Neural progenitor cell (in vitro differentiated cells): Measurements from ENCODE around the gene ZNF836. TPM values are rescaled to one million over a fixed set of nuclear protein-coding genes. Genes with fewer than 3 reads are reported as not detected.

Experiments
- DNase-seq: peaks from one replicate; pipeline ENCODE4 v3.0.0-alpha.2; 2016; ENCODE audit warnings: low spot score
- H2AFZ ChIP-seq: fragments of 200-600 bp; sonication (generic); replicated peaks from 2 replicates; pipeline ENCODE4 v1.6.1; 2016; ENCODE audit warnings: antibody characterized with exemption
- H3F3A ChIP-seq: fragments of 200-600 bp; sonication (generic); 2 replicates; pipeline ENCODE4 v1.6.1; 2016; ENCODE audit warnings: antibody characterized with exemption, low read depth
- H3K27ac ChIP-seq: fragments of 200-600 bp; sonication (generic); 2 replicates; pipeline ENCODE4 v1.5.1; 2016; ENCODE audit warnings: mild to moderate bottlenecking
- H3K27me3 ChIP-seq: fragments of 200-600 bp; sonication (generic); 2 replicates; pipeline ENCODE4 v1.6.1; 2016; ENCODE audit warnings: mild to moderate bottlenecking, moderate library complexity
- H3K36me3 ChIP-seq: fragments of 200-600 bp; sonication (generic); 2 replicates; pipeline ENCODE4 v1.5.1; 2016
- H3K4me1 ChIP-seq: fragments of 200-600 bp; sonication (generic); 2 replicates; pipeline ENCODE4 v1.6.1; 2016; ENCODE audit warnings: mixed run types
- H3K4me2 ChIP-seq: fragments of 200-600 bp; sonication (generic); 2 replicates; pipeline ENCODE4 v1.6.1; 2016
- H3K4me3 ChIP-seq: fragments of 200-600 bp; sonication (generic); 2 replicates; pipeline ENCODE4 v1.5.1; 2016
- H3K79me2 ChIP-seq: fragments of 200-600 bp; sonication (generic); 2 replicates; pipeline ENCODE4 v1.6.1; 2016; ENCODE audit warnings: low read depth
- H3K9ac ChIP-seq: fragments of 200-600 bp; sonication (generic); 2 replicates; pipeline ENCODE4 v1.6.1; 2016
- H3K9me3 ChIP-seq: fragments of 200-600 bp; sonication (generic); 2 replicates; pipeline ENCODE4 v1.5.1; 2016; ENCODE audit warnings: low read depth
- H4K20me1 ChIP-seq: fragments of 200-600 bp; sonication (generic); 2 replicates; pipeline ENCODE4 v1.6.1; 2016; ENCODE audit warnings: low read depth
- H3K27ac Mint-ChIP-seq: 3 replicates; pipeline ENCODE4 v1.8.0; 2021; ENCODE audit warnings: mixed read lengths
- H3K27me3 Mint-ChIP-seq: 2 replicates; pipeline ENCODE4 v1.8.0; 2022; ENCODE audit warnings: low read depth, mild to moderate bottlenecking, inconsistent platforms, moderate library complexity, mixed read lengths; ENCODE audit not compliant: insufficient read depth
- H3K36me3 Mint-ChIP-seq: 3 replicates; pipeline ENCODE4 v1.8.0; 2021; ENCODE audit warnings: mixed read lengths
- H3K4me1 Mint-ChIP-seq: 3 replicates; pipeline ENCODE4 v1.8.0; 2021; ENCODE audit warnings: mixed read lengths
- H3K4me3 Mint-ChIP-seq: 3 replicates; pipeline ENCODE4 v1.8.0; 2021; ENCODE audit warnings: mild to moderate bottlenecking, moderate library complexity, mixed read lengths
- H3K9me3 Mint-ChIP-seq: 3 replicates; pipeline ENCODE4 v1.8.0; 2020; ENCODE audit warnings: mixed read lengths
- EZH2 ChIP-seq: fragments of 200-600 bp; sonication (generic); IDR thresholded peaks from 2 replicates; pipeline ENCODE4 v1.6.1; 2017; ENCODE audit warnings: antibody characterized with exemption, mild to moderate bottlenecking, moderate library complexity
- EZH2phosphoT487 ChIP-seq: fragments of 200-600 bp; sonication (generic); IDR thresholded peaks from 2 replicates; pipeline ENCODE4 v1.6.1; 2017; ENCODE audit warnings: antibody characterized with exemption
- small RNA-seq: library from RNA; depleted of rRNA; stranded (forward); fragments of <200 nt; gene quantifications from one replicate; pipeline ENCODE3, GENCODE V24; 2015
- total RNA-seq: library from RNA; depleted of rRNA; stranded (reverse); fragments of >200 nt; gene quantifications from 2 replicates; pipeline ENCODE4 v1.2.3, GENCODE V29; 2015; ENCODE audit warnings: low replicate concordance
- TF ChIP-seq, protein P1 (sequence below): fragments of 200-600 bp; sonication (generic); IDR thresholded peaks from 2 replicates; pipeline ENCODE4 v1.5.1; 2017; ENCODE audit warnings: antibody characterized with exemption, mild to moderate bottlenecking

ZNF836 gene
- total RNA-seq, 1 donor from 2014 or later: 8.3 TPM

DNA sequence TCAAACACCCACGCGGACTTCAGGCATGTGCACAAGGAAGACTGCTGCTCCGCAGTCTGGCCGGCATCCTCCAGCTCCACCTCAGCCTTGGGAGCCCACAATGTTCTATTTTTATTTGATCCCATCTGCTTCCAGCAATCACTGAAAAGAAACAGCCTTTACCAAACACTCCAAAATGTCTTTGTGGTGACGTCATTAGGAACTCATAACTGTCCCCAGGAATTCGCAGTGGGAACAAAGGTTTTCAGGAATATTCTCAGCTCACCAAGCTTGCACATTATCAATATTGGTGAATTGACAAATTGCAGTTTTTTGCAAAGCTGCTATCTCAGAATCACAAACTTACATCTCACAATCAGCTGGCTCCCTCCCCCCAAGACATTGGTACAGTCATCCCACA is 60.6 kb downstream of the ZNF836 start:
- H3K27ac ChIP-seq: no peak overlapping the region
- Mint-ChIP-seq H3K27me3 (peaks cover 2% of the 10 kb centered on the region), H3K27ac (no peak overlapping the region), H3K36me3 (peaks cover 27% of the 10 kb centered on the region), H3K4me3 (no peak overlapping the region), H3K9me3 (peaks cover 82% of the 10 kb centered on the region), H3K4me1 (no peaks in the 10 kb centered on the region)
- H3K9me3 ChIP-seq: peaks cover 60% of the 10 kb centered on the region
- H3K4me1 ChIP-seq: no peaks in the 10 kb centered on the region
- H3K9ac ChIP-seq: no peak overlapping the region
- no peak for DNase-seq
- no peak overlapping the region for H3K4me2 ChIP-seq
- H3K27me3 ChIP-seq: no peaks in the 10 kb centered on the region
- no peaks in the 10 kb centered on the region for H3K79me2 ChIP-seq
- peaks cover 14% of the 10 kb centered on the region for H3F3A ChIP-seq
- no peak overlapping the region for H3K4me3 ChIP-seq
- H4K20me1 ChIP-seq: no peaks in the 10 kb centered on the region
- TF ChIP-seq EZH2 (no peak), EZH2phosphoT487 (no peak)
- TF ChIP-seq, protein P1, sequence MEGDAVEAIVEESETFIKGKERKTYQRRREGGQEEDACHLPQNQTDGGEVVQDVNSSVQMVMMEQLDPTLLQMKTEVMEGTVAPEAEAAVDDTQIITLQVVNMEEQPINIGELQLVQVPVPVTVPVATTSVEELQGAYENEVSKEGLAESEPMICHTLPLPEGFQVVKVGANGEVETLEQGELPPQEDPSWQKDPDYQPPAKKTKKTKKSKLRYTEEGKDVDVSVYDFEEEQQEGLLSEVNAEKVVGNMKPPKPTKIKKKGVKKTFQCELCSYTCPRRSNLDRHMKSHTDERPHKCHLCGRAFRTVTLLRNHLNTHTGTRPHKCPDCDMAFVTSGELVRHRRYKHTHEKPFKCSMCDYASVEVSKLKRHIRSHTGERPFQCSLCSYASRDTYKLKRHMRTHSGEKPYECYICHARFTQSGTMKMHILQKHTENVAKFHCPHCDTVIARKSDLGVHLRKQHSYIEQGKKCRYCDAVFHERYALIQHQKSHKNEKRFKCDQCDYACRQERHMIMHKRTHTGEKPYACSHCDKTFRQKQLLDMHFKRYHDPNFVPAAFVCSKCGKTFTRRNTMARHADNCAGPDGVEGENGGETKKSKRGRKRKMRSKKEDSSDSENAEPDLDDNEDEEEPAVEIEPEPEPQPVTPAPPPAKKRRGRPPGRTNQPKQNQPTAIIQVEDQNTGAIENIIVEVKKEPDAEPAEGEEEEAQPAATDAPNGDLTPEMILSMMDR: no peak
- no peak overlapping the region for H2AFZ ChIP-seq
- peaks cover 20% of the 10 kb centered on the region for H3K36me3 ChIP-seq

Small RNA genes within 50 kb of the gene (small RNA-seq; reads per million reads assigned to genes)
- gene RPL37P23: 0.73 reads per million, percentile 70 among the genes with 10 or more reads in this experiment

Other genes with a start within 250 kb of the ZNF836 start
- gene ZNF613, start 244.1 kb downstream of the ZNF836 start, total RNA-seq: 10.4 and 11.7 TPM in 2 replicates
- 4.6 and 7.3 TPM in 2 replicates for gene ZNF350, start 184.8 kb downstream of the ZNF836 start, total RNA-seq
- 15.9 and 31.4 TPM in 2 replicates for gene ZNF615, start 163.4 kb downstream of the ZNF836 start, total RNA-seq
- gene ZNF614, start 143.2 kb downstream of the ZNF836 start, total RNA-seq: 19.1 and 21.5 TPM in 2 replicates
- 17.7 and 23.3 TPM in 2 replicates for gene ZNF432, start 122.8 kb downstream of the ZNF836 start, total RNA-seq
- 17.6 and 18.3 TPM in 2 replicates for gene ZNF841, start 75.9 kb downstream of the ZNF836 start, total RNA-seq
- 26.8 and 38.4 TPM in 2 replicates for gene ZNF616, start 31.7 kb downstream of the ZNF836 start, total RNA-seq
- 218 and 367 TPM in 2 replicates for gene PPP2R1A, start 18.4 kb upstream of the ZNF836 start, total RNA-seq
- 27.2 and 66.1 TPM in 2 replicates for gene ZNF766, start 98.0 kb upstream of the ZNF836 start, total RNA-seq
- 13.2 and 18.1 TPM in 2 replicates for gene ZNF480, start 125.5 kb upstream of the ZNF836 start, total RNA-seq
- gene ZNF610, start 164.6 kb upstream of the ZNF836 start, total RNA-seq: 13.0 and 13.1 TPM in 2 replicates
- 26.3 and 56.1 TPM in 2 replicates for gene ZNF880, start 198.3 kb upstream of the ZNF836 start, total RNA-seq
- 16.8 and 29.8 TPM in 2 replicates for gene ZNF528, start 226.2 kb upstream of the ZNF836 start, total RNA-seq